Inflammatory macrophage treated with lipopolysaccharide for 1 hour (primary cell): ENCODE measurements around the gene GRIN2A.

Experiments
- DNase-seq, 2 donors: peaks; one replicate each; pipeline ENCODE4 v3.0.0-alpha.2; 2020 to 2022

GRIN2A gene

GRCh38 chr16:10182222-10183053 lies at the start of gene GRIN2A:
Gene GRIN2A (minus strand): TSS chr16:10182428. CDS start chr16:10180411, 2,017 bp downstream.
- DNase-seq, result peak in 1 of 2 donors; percentile 3

- DNase-seq, result no peak
Measured at GRCh38 chr16:10231563-10231962, 49.3 kb upstream of the GRIN2A start.

DNA sequence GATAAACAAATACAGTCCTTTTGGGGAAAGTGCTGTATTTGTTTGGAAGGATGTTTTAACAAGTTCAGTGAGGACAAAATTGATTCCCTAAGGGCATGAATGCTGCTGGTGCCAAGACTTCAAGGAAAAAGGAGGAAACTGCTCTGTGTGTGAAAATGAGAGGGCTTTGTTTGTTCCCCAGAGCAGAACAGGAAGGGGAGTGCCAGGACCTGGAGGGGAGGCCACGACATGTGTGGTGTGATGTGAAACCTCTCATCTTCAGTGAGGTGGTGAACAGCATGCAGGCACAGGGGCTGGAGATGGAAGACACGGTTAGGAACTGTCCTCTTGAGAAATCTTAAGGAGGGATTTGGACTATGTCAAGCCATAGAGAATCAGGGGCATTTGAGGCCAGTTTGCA lies 46.6 kb upstream of the GRIN2A start:
- no peak for DNase-seq

- DNase-seq, result no peak
Measured at GRCh38 chr16:10226987-10227306, 44.7 kb upstream of the GRIN2A start.

- no peak for DNase-seq
Measured at GRCh38 chr16:10226141-10226986, 44.1 kb upstream of the GRIN2A start.

GRCh38 chr16:10225653-10226052 lies 43.4 kb upstream of the GRIN2A start:
- no peak for DNase-seq

GRCh38 chr16:10224850-10225249 lies 42.6 kb upstream of the GRIN2A start:
- DNase-seq, result no peak

GRCh38 chr16:10220942-10221341 lies 38.7 kb upstream of the GRIN2A start:
- DNase-seq, result no peak

- no peak for DNase-seq
Measured at GRCh38 chr16:10219742-10220141, 37.5 kb upstream of the GRIN2A start.

DNA sequence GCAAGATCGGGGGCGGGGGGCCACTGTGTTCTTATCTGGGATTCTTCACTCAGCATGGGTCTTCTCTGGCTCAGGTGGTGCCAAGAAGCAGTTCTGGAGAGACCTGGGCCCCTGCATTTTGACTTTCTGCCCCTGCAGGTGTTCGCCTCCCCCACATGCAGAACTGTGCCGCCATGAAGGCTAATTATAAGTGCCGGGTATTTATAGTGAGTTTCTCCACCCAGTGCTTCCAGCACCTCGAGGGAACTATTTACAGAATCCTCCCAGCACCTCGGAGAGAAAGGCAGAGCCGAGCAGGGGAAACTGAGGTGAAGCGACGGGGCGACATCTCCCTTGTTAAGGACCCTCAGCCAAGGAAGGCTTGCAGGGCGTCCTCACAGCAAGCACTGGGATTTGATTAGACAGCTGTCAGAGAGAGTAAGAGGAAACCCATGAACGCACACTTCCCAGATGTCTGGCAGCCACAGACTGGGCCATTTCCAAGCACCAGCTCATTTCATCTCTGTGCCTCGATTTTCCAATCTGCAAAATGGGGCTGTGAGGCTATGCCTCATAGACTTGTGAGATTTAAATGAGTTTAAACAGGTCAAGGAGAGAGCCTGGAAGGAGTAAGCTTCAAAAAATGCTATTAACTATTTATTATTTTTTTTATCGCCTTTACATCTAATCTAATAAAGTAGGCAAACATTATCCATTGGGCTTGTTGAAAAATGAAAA lies 36.4 kb upstream of the GRIN2A start:
- DNase-seq, result no peak

GRCh38 chr16:10213748-10214147 lies 31.5 kb upstream of the GRIN2A start:
- DNase-seq, result no peak

- DNase-seq, result no peak
Measured at GRCh38 chr16:10210944-10211343, 28.7 kb upstream of the GRIN2A start.

GRCh38 chr16:10206865-10207264 lies 24.6 kb upstream of the GRIN2A start:
- no peak for DNase-seq

GRCh38 chr16:10206215-10206614 lies 24.0 kb upstream of the GRIN2A start:
- no peak for DNase-seq

DNA sequence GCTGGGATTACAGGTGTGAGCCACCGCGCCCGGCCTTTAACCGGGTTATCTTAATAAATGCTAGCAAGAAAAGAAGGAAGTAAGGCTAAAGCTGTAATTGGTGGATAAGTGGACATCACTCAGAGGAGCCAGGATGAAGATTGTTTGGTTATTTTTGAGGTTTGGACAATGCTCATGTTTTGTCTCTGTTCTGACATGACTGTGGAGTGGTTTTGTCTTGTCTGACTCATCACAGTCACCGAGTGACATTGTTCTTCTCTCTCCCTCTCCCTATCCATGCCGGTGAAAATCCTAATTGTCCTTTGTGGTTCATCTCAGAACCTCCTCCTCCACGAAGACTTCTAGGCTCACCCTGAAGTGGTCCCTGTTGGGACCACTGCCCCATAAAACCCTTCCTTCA lies 23.5 kb upstream of the GRIN2A start:
- DNase-seq, result no peak

DNA sequence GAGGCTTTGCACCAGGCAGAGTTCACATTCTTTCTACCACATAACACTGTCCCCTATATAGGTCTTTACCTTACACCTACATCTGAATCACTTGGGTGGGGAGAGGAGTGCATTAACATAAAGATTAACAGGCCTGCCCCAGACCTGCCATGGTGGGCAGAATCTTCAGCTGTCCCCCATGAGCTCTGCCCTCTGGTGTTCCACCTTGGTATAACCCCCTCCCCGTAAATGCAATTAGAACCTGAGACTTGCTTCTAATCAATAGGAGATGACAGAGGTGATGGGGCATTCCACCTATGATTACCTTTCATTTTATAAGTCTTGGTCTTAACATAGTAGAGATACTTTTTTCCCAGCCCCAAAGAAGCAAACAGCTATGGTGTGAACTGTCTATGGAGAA lies 20.4 kb upstream of the GRIN2A start:
- DNase-seq, result no peak

GRCh38 chr16:10200637-10201586 lies 18.7 kb upstream of the GRIN2A start:
- no peak for DNase-seq

DNA sequence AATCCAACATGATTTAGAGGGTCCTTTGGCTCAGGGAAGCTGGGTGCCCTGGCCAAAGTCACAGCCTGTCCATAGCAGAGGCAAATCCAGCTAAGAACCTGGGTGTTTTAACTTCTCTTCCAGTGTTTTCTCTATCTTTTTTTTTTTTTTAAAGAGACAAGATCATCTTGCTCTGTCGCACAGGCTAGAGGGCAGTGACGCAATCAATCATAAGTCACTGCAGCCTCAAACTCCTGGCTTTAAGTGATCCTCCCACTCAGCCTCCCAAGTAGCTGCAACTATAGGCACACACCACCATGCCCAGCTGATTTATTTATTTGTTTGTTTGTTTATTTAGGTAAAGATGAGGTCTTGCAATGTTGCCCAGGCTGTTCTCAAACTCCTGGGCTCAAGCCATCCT lies 14.8 kb upstream of the GRIN2A start:
- no peak for DNase-seq

DNA sequence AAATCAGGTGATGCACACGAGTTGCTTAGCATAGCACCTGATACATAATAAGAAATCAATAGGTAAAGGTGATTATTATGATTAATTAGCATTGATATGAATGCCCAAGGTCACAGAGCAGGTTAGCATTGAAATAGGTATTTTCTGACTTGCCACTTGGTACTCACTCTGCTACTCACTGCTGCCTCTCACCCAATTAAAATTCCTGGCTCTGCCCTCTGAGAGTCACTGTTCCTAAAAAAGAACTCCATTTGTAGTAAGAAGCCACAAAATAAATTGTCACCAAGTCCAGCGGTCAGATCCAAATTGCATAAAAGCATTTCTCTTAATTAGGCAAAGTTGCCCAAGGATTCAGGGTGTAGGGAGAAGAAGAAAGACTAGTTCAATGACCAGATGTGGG lies 8.9 kb upstream of the GRIN2A start:
- DNase-seq, result no peak

DNA sequence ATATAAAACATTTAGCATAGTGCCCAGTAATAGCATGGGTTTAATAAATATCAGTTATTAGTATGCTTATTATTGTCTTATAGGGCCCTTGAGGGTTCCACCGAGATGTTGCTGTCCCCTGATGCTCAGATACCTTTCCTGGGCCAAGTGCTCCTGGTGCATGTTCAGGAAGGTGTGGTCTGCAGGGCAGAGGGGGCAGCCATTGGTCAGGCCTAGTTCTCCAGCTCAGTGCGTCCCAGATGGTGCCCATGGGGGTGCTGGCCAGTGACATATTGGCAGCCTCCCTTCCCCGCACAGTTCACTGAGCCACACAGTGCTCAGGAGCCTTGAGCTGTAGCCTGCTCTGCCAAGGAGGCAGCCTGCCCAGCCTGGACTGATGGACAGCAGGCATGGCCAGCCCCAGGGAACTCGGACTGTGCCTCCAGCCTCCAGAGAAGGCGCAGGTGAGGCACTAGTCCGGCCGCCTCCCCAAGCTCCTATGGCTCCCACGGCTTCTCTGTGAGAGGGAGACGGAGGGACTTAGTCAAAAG lies 7.7 kb upstream of the GRIN2A start:
- no peak for DNase-seq

DNA sequence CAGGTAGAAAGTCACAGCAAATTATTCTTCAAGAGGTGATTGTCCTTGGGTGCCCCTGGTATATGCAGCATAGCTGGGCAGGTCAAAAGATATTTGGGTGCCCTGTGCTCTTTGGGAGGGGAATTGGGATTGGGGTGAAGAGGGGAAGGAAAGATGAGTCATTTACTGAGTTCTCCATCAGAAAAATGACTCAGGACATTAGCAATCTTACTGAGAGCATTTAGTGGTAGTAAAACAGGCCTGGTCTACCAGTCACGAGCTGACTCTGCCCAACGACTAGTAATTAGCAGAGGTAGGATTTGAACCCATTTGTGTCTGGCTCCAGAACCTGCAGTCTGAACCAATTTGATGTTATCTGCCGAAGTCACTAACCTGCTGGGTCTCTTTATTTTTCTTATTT lies 6.0 kb upstream of the GRIN2A start:
- no peak for DNase-seq
